H9 (cell line): Measurements from ENCODE around the gene RACGAP1. TPM values are rescaled to one million over a fixed set of nuclear protein-coding genes. Genes with fewer than 3 reads are reported as not detected.

Experiments used
- DNase-seq: peaks from one replicate; pipeline ENCODE4 v3.0.0-alpha.2; 2017
- H2AFZ ChIP-seq: one replicate; pipeline ENCODE4 v1.6.1; 2013; ENCODE audit warnings: mild to moderate bottlenecking, low read length, control low read depth, moderate library complexity
- H2AK5ac ChIP-seq: 2 replicates; pipeline ENCODE4 v1.6.1; 2013; ENCODE audit warnings: low read length, control low read depth, mixed read lengths; ENCODE audit not compliant: insufficient read length
- H2BK120ac ChIP-seq: one replicate; pipeline ENCODE4 v1.6.1; 2013; ENCODE audit warnings: low read depth, mild to moderate bottlenecking, low read length, control low read depth, inconsistent platforms; ENCODE audit not compliant: poor library complexity, severe bottlenecking
- H2BK12ac ChIP-seq: 2 replicates; pipeline ENCODE4 v1.6.1; 2013; ENCODE audit warnings: low read length, control low read depth, mixed read lengths, low read depth; ENCODE audit not compliant: insufficient read length
- H2BK15ac ChIP-seq: 2 replicates; pipeline ENCODE4 v1.6.1; 2013; ENCODE audit warnings: low read depth, low read length, control low read depth
- H2BK20ac ChIP-seq: one replicate; pipeline ENCODE4 v1.6.1; 2013; ENCODE audit warnings: low read depth, mild to moderate bottlenecking, low read length, control low read depth, inconsistent platforms; ENCODE audit not compliant: poor library complexity, severe bottlenecking
- H2BK5ac ChIP-seq: 2 replicates; pipeline ENCODE4 v1.6.1; 2013; ENCODE audit warnings: low read length, control low read depth, mixed read lengths; ENCODE audit not compliant: insufficient read length
- H3K14ac ChIP-seq: 2 replicates; pipeline ENCODE4 v1.6.1; 2013; ENCODE audit warnings: low read length, control low read depth; ENCODE audit not compliant: insufficient read depth
- H3K18ac ChIP-seq: 2 replicates; pipeline ENCODE4 v1.6.1; 2013; ENCODE audit warnings: low read depth, mild to moderate bottlenecking, mixed read lengths, low read length, control low read depth; ENCODE audit not compliant: insufficient read length
- H3K23ac ChIP-seq: 2 replicates; pipeline ENCODE4 v1.6.1; 2013; ENCODE audit warnings: low read length, control low read depth, mixed read lengths, low read depth; ENCODE audit not compliant: insufficient read length
- H3K23me2 ChIP-seq: 2 replicates; pipeline ENCODE4 v1.6.1; 2013; ENCODE audit warnings: low read depth, mild to moderate bottlenecking, mixed read lengths, low read length, control low read depth; ENCODE audit not compliant: insufficient read length, poor library complexity, severe bottlenecking
- H3K27ac ChIP-seq: 2 replicates; pipeline ENCODE4 v1.5.1; 2013; ENCODE audit warnings: low read length, control low read depth, mixed read lengths, low read depth; ENCODE audit not compliant: insufficient read length
- H3K27me3 ChIP-seq: 2 replicates; pipeline ENCODE4 v1.6.1; 2013; ENCODE audit warnings: low read length, control low read depth, inconsistent platforms; ENCODE audit not compliant: insufficient read depth
- H3K4ac ChIP-seq: 2 replicates; pipeline ENCODE4 v1.6.1; 2013; ENCODE audit warnings: low read depth, mild to moderate bottlenecking, control low read depth, inconsistent platforms, low read length, moderate library complexity
- H3K4me1 ChIP-seq: 2 replicates; pipeline ENCODE4 v1.6.1; 2013; ENCODE audit warnings: low read length, control low read depth, inconsistent platforms; ENCODE audit not compliant: insufficient read depth
- H3K4me2 ChIP-seq: 2 replicates; pipeline ENCODE4 v1.6.1; 2013; ENCODE audit warnings: low read length, control low read depth, mixed read lengths; ENCODE audit not compliant: insufficient read length, insufficient read depth
- H3K56ac ChIP-seq: 2 replicates; pipeline ENCODE4 v1.6.1; 2013; ENCODE audit warnings: low read depth, mild to moderate bottlenecking, mixed read lengths, low read length, control low read depth; ENCODE audit not compliant: insufficient read length
- H3K79me1 ChIP-seq: 2 replicates; pipeline ENCODE4 v1.6.1; 2013; ENCODE audit warnings: low read depth, mild to moderate bottlenecking, moderate library complexity, low read length, control low read depth, inconsistent platforms; ENCODE audit not compliant: insufficient read depth, poor library complexity, severe bottlenecking
- H3K79me2 ChIP-seq: 2 replicates; pipeline ENCODE4 v1.6.1; 2013; ENCODE audit warnings: low read length, control low read depth, inconsistent platforms; ENCODE audit not compliant: insufficient read depth
- H3K9ac ChIP-seq: 2 replicates; pipeline ENCODE4 v1.6.1; 2013; ENCODE audit warnings: low read length, control low read depth, mixed read lengths; ENCODE audit not compliant: insufficient read length; ENCODE audit errors: extremely low read depth
- H3K9me3 ChIP-seq: one replicate; pipeline ENCODE4 v1.6.1; 2013; ENCODE audit warnings: low read depth, low read length, inconsistent platforms; ENCODE audit not compliant: control insufficient read depth
- H3T11ph ChIP-seq: one replicate; pipeline ENCODE4 v1.6.1; 2013; ENCODE audit warnings: mild to moderate bottlenecking, low read length, control low read depth, inconsistent platforms
- H4K20me1 ChIP-seq: one replicate; pipeline ENCODE4 v1.6.1; 2013; ENCODE audit not compliant: control insufficient read depth, insufficient read length, insufficient read depth
- H4K5ac ChIP-seq: 2 replicates; pipeline ENCODE4 v1.6.1; 2013; ENCODE audit warnings: low read depth, mild to moderate bottlenecking, mixed read lengths, low read length, control low read depth; ENCODE audit not compliant: insufficient read length
- H4K8ac ChIP-seq: replicated peaks from 2 replicates; pipeline ENCODE4 v1.6.1; 2013; ENCODE audit warnings: low read length, control low read depth, mixed read lengths, low read depth; ENCODE audit not compliant: insufficient read length
- H4K91ac ChIP-seq: 2 replicates; pipeline ENCODE4 v1.6.1; 2013; ENCODE audit warnings: low read depth, mild to moderate bottlenecking, moderate library complexity, mixed read lengths, low read length, control low read depth; ENCODE audit not compliant: insufficient read length
- H3K27ac Mint-ChIP-seq, 3 experiments: 2 replicates in 2 of 3; 3 replicates in 1 of 3; pipeline ENCODE4 v1.8.0; 2020 to 2021; ENCODE audit warnings: mixed read lengths in 3 of 3, mild to moderate bottlenecking in 1 of 3, moderate library complexity in 1 of 3
- H3K27me3 Mint-ChIP-seq: 2 replicates; pipeline ENCODE4 v1.8.0; 2021; ENCODE audit warnings: low read depth, mild to moderate bottlenecking, moderate library complexity, mixed read lengths
- H3K36me3 Mint-ChIP-seq, 3 experiments: 2 replicates in 2 of 3; 3 replicates in 1 of 3; pipeline ENCODE4 v1.8.0; 2020 to 2021; ENCODE audit warnings: low read depth in 3 of 3, mixed read lengths in 3 of 3; ENCODE audit not compliant: insufficient read depth in 1 of 3
- H3K4me1 Mint-ChIP-seq, 2 experiments: 2 replicates each; pipeline ENCODE4 v1.8.0; 2020; ENCODE audit warnings: mixed read lengths in 2 of 2
- H3K4me3 Mint-ChIP-seq, 2 experiments: 2 replicates in 1 of 2; 3 replicates in 1 of 2; pipeline ENCODE4 v1.8.0; 2020 to 2021; ENCODE audit warnings: mild to moderate bottlenecking in 2 of 2, mixed read lengths in 2 of 2, moderate library complexity in 1 of 2
- H3K9me3 Mint-ChIP-seq, 2 experiments: 2 replicates in 1 of 2; 3 replicates in 1 of 2; pipeline ENCODE4 v1.8.0; 2020; ENCODE audit warnings: mild to moderate bottlenecking in 2 of 2, mixed read lengths in 2 of 2, moderate library complexity in 1 of 2
- CTCF ChIP-seq: fragments of 200-600 bp; sonication (generic); conservative IDR thresholded peaks from 3 replicates; pipeline ENCODE4 v1.8.0; 2021; ENCODE audit warnings: antibody characterized with exemption, mild to moderate bottlenecking
- WGBS: extraction: QIAGEN DNeasy Blood & Tissue Kit; methylation state at CpG from one replicate; pipeline ENCODE4 v1.1.7; 2013; ENCODE audit warnings: missing lambda C conversion rate, low lambda C conversion rate, mixed read lengths; ENCODE audit not compliant: insufficient read length; ENCODE audit errors: extremely low coverage; 5-methylcytosine and 5-hydroxymethylcytosine counted together
- total RNA-seq: library from RNA; stranded (reverse); gene quantifications from 2 replicates; pipeline ENCODE4 v1.2.1, GENCODE V29; 2021

RACGAP1 gene
- total RNA-seq, 1 experiment from 2014 or later, result 64.8 TPM

GRCh38 chr12:49980501-49981349 lies 44.6 kb downstream of the RACGAP1 start:
- Histone ChIP-seq H3K4me1 (no peaks in the 10 kb centered on the region; the same call in 1 of the 2 replicates), H2BK15ac (no peak overlapping the region), H3K18ac (no peak overlapping the region), H2AK5ac (no peak overlapping the region), H3T11ph (no peak overlapping the region), H2AFZ (no peak overlapping the region), H3K27me3 (no peaks in the 10 kb centered on the region), H3K4me2 (no peak overlapping the region), H3K23me2 (no peaks in the 10 kb centered on the region), H4K20me1 (no peaks in the 10 kb centered on the region), H3K56ac (no peak overlapping the region), H3K9ac (no peak overlapping the region), H3K9me3 (no peaks in the 10 kb centered on the region), H2BK20ac (no peak overlapping the region), H3K14ac (no peak overlapping the region), H3K79me1 (no peaks in the 10 kb centered on the region), H4K5ac (no peak overlapping the region), H4K91ac (no peak overlapping the region), H3K23ac (no peak overlapping the region), H2BK12ac (no peak overlapping the region), H4K8ac (no peak overlapping the region), H2BK5ac (no peak overlapping the region), H2BK120ac (no peak overlapping the region), H3K4ac (no peak overlapping the region), H3K27ac (no peak overlapping the region), H3K79me2 (no peaks in the 10 kb centered on the region)
- TF ChIP-seq CTCF, result no peak
- no peaks in the 10 kb centered on the region for H3K36me3 Mint-ChIP-seq
- no peak overlapping the region for H3K4me3 Mint-ChIP-seq
- H3K27me3 Mint-ChIP-seq, result no peaks in the 10 kb centered on the region; the same call in 1 of the 2 replicates
- no CpG with 5 or more reads among the region's 10 CpGs for WGBS
- peaks cover 34 to 45% of the 10 kb centered on the region in 2 experiments for H3K4me1 Mint-ChIP-seq
- no peaks in the 10 kb centered on the region for H3K9me3 Mint-ChIP-seq
- no peak for DNase-seq
- H3K27ac Mint-ChIP-seq, result peak overlapping the region in 1 of 3 experiments; percentile 41; a peak in 4 of 7 replicates
